ENCODE results near the gene TFCP2.

GRCh38 chr12:51131745-51132521 lies 41.0 kb downstream of the TFCP2 start:
- TF ChIP-seq EP300 (IDR thresholded peaks at IDR 0.05; ENCODE audit: low read depth) (no peak), POLR2AphosphoS5 (IDR thresholded peaks at IDR 0.05) (no peak)

Data from transverse colon (tissue), 3 donors.